CD4-positive, alpha-beta memory T cell (primary cell): ENCODE data around the gene CMTM7. TPM values are rescaled to one million over a fixed set of nuclear protein-coding genes. Genes with fewer than 3 reads are reported as not detected.
A peak's percentile ranks its signal among the peaks of the same experiment; 100 is the strongest.

Experiments
- CTCF ChIA-PET: fragments of 350-600 bp; sonication (Branson Sonifier 250); formaldehyde crosslinking; loops from one replicate; lab custom pipeline; 2021; ENCODE audit warnings: inconsistent platforms; ENCODE audit not compliant: partially characterized antibody; lab: Charles Lee
- POLR2A ChIA-PET: fragments of 350-600 bp; sonication (Branson Sonifier 250); formaldehyde crosslinking; loops from one replicate; lab custom pipeline; 2021; ENCODE audit not compliant: partially characterized antibody; lab: Charles Lee
- DNase-seq, 5 donors: peaks; one replicate each; pipeline versions ENCODE4 v3.0.0 to v3.0.0-alpha.2; 2020 to 2022; ENCODE audit warnings: mixed read lengths in 1 of 5
- H3K27ac ChIP-seq: one replicate; pipeline ENCODE4 v1.7.0; 2013; ENCODE audit warnings: low read depth, low read length
- H3K27me3 ChIP-seq: 2 replicates; pipeline ENCODE4 v1.7.0; 2013; ENCODE audit warnings: mild to moderate bottlenecking, low read length, moderate library complexity; ENCODE audit not compliant: insufficient read depth
- H3K36me3 ChIP-seq: 2 replicates; pipeline ENCODE4 v1.7.0; 2013; ENCODE audit warnings: mild to moderate bottlenecking, low read length, moderate library complexity; ENCODE audit not compliant: insufficient read depth
- H3K4me1 ChIP-seq: 2 replicates; pipeline ENCODE4 v1.7.0; 2013; ENCODE audit warnings: mild to moderate bottlenecking, low read length, moderate library complexity; ENCODE audit not compliant: insufficient read depth
- H3K4me3 ChIP-seq, 2 donors: one replicate each; pipeline ENCODE4 v1.7.0; 2013; ENCODE audit warnings: low read length in 2 of 2, mild to moderate bottlenecking in 1 of 2
- H3K9me3 ChIP-seq, 2 donors: one replicate each; pipeline ENCODE4 v1.7.0; 2013; ENCODE audit warnings: low read length in 2 of 2, control low read depth in 1 of 2; ENCODE audit not compliant: control insufficient read depth in 1 of 2
- H3K27ac Mint-ChIP-seq, 7 donors: one replicate each; pipeline ENCODE4 v1.8.0; 2020 to 2021; ENCODE audit warnings: mixed read lengths in 7 of 7, mild to moderate bottlenecking in 6 of 7, inconsistent platforms in 3 of 7, moderate library complexity in 3 of 7
- H3K27me3 Mint-ChIP-seq, 2 donors: one replicate each; pipeline ENCODE4 v1.8.0; 2020 to 2021; ENCODE audit warnings: mixed read lengths in 2 of 2
- H3K36me3 Mint-ChIP-seq, 2 donors: one replicate each; pipeline ENCODE4 v1.8.0; 2020 to 2021; ENCODE audit warnings: mixed read lengths in 2 of 2, inconsistent platforms in 1 of 2, mild to moderate bottlenecking in 1 of 2
- H3K4me1 Mint-ChIP-seq, 4 donors: one replicate each; pipeline ENCODE4 v1.8.0; 2020 to 2021; ENCODE audit warnings: mixed read lengths in 4 of 4, mild to moderate bottlenecking in 1 of 4
- H3K4me3 Mint-ChIP-seq, 8 donors: one replicate each; pipeline ENCODE4 v1.8.0; 2020 to 2021; ENCODE audit warnings: mixed read lengths in 8 of 8, mild to moderate bottlenecking in 7 of 8, moderate library complexity in 6 of 8, inconsistent platforms in 3 of 8
- H3K9me3 Mint-ChIP-seq, 8 donors: one replicate each; pipeline ENCODE4 v1.8.0; 2020 to 2021; ENCODE audit warnings: mixed read lengths in 8 of 8, mild to moderate bottlenecking in 5 of 8, inconsistent platforms in 3 of 8, moderate library complexity in 1 of 8
- intact Hi-C: fragments of 100-400 bp; cut with micrococcal nuclease; formaldehyde crosslinking; loops from one replicate; pipeline ENCODE4 v1.15.1; 2023
- polyA plus RNA-seq, 2 donors: library from polyadenylated mRNA; unstranded; fragments of 300-500 nt; fragmentation: Illumina TruSeq; gene quantifications; one replicate each; pipeline ENCODE4 v1.2.3, GENCODE V29; 2021
- total RNA-seq, 2 experiments: library from RNA; stranded (reverse); gene quantifications; one replicate each; pipeline ENCODE4 v1.2.3, GENCODE V29; 2021

Gene CMTM7
- total and polyA plus RNA-seq, 4 experiments from 2014 or later: 44.2 to 137 (median 65.7) TPM

- CTCF ChIA-PET: interaction anchor here (1.0 to 3.8 kb wide), 14 partner anchors 10 to 137 kb away, joined by 3 to 37 read pairs (median 6); no protein-coding TSS in a partner anchor
- Mint-ChIP-seq H3K4me3 (peak overlapping the region; percentile 24 to 91 (median 72)), H3K4me1 (peaks cover 69 to 98% (median 84%) of the 10 kb centered on the region in 4 donors), H3K36me3 (no peaks in the 10 kb centered on the region), H3K9me3 (no peaks in the 10 kb centered on the region), H3K27me3 (no peaks in the 10 kb centered on the region), H3K27ac (peak overlapping the region; percentile 90 to 97 (median 93))
- Histone ChIP-seq H3K4me1 (peaks cover 96% of the 10 kb centered on the region), H3K36me3 (no peaks in the 10 kb centered on the region), H3K27me3 (no peaks in the 10 kb centered on the region), H3K4me3 (peak overlapping the region in 1 of 2 donors; percentile 18), H3K27ac (peak overlapping the region; percentile 50), H3K9me3 (no peaks in the 10 kb centered on the region)
- no peak for DNase-seq
- intact Hi-C loops: loop anchor here (1.0 to 5.0 kb wide), 2 partner anchors 10 to 32 kb away; partner anchors contain the start of gene CMTM7
- POLR2A ChIA-PET: interaction anchor here (1.2 to 20.1 kb wide), 8 partner anchors 8 to 50 kb away, joined by 3 to 415 read pairs (median 32); partner anchors contain the start of gene CMTM7
Observed at GRCh38 chr3:32424581-32425250, 33.1 kb downstream of the CMTM7 start.

DNA sequence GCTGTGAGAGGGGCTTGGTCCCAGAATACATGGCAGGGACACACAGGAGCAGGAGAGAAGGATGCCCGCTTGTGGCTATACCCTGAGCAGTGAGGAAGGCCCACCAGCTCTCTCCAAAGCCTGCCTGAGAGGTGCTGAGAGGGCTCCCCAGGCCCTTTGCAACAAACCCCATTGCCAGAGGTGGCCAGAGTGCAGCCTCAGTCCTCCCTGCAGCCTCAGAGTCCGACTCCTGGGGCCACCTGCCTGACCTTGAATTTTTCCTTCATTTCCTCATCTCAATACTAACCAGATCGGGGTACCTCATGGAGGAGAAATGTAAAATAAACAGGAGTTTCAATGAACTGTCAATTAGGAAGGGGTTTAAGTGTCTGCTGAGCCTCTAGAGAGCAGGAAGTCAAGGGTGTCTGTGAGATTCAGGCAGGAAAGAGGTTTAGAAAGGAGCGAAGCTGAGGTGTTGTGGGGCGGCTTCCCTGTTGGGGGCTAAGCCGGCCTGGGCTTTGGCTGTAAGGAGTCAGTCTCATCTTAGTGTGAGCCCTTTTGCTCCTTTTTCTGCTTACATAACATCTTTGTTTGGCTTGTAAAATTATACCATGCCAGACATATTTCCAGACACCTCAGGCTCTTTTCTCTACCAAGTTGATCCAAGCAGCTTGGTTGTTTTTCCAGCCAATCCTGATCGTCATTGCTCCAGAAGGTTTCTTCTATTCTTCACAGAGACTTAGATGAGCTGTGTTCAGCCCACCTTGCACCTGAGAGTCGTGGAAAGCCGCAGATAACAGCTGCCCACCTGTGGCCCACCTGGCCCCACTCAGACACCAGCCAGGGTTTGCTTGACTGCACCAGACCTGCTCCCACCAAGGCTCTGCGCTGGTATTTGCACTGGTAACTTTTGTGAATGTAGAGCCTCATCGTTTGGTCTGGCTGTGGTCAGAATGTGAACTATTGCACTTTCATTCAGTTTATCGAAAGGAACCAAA, 36.7 kb downstream of the CMTM7 start:
- Histone ChIP-seq H3K9me3 (no peaks in the 10 kb centered on the region), H3K27me3 (no peaks in the 10 kb centered on the region), H3K36me3 (no peaks in the 10 kb centered on the region), H3K4me1 (peaks cover 96% of the 10 kb centered on the region), H3K27ac (peak overlapping the region; percentile 64), H3K4me3 (peak overlapping the region; percentile 4 to 21)
- peak; percentile 49 to 68 (median 53) for DNase-seq
- ChIA-PET CTCF (interaction anchor here (0.7 to 4.9 kb wide), 12 partner anchors 11 to 133 kb away, joined by 3 to 32 read pairs (median 3); no protein-coding TSS in a partner anchor), POLR2A (interaction anchor here (0.6 to 20.1 kb wide), 18 partner anchors 9 to 588 kb away, joined by 3 to 415 read pairs (median 5); partner anchors contain the start of gene CMTM7)
- H3K36me3 Mint-ChIP-seq: no peaks in the 10 kb centered on the region
- peak overlapping the region; percentile 59 to 88 (median 78) for H3K4me3 Mint-ChIP-seq
- H3K27ac Mint-ChIP-seq: peak overlapping the region; percentile 90 to 98 (median 97)
- intact Hi-C loops: loop anchor here (1.0 to 5.0 kb wide), 4 partner anchors 9 to 36 kb away; partner anchors contain the start of gene CMTM7
- no peaks in the 10 kb centered on the region for H3K9me3 Mint-ChIP-seq
- peaks cover 69 to 98% (median 85%) of the 10 kb centered on the region in 4 donors for H3K4me1 Mint-ChIP-seq
- no peaks in the 10 kb centered on the region for H3K27me3 Mint-ChIP-seq

DNA sequence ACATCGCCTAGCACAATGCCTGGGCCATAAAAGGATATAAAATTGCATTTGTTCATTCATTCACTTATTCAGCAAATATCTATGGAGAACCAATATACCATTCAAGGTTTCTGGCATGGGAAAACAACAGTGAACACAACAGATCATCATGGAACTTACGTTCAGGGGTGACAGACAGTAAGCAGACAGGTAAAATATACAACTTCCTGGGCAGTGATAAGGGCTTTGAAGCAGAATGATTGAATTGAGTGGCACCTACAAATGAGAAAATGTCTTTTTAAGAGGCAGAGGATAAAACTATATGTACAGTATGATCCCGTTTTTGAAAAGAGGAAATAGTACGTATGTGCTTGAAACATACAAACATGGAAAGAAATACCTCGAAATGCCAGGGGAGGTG, 39.2 kb downstream of the CMTM7 start:
- DNase-seq: peak in 3 of 5 donors; percentile 18 to 44 (median 26)
- ChIA-PET POLR2A (interaction anchor here (3.4 to 20.1 kb wide), 3 partner anchors 8 to 24 kb away, joined by 34 to 415 read pairs (median 68); no protein-coding TSS in a partner anchor), CTCF (no interaction called here)
- H3K4me3 Mint-ChIP-seq: peak overlapping the region in 6 of 8 donors; percentile 21 to 89 (median 43)
- no peaks in the 10 kb centered on the region for H3K36me3 Mint-ChIP-seq
- Histone ChIP-seq H3K27ac (peak overlapping the region; percentile 74), H3K4me3 (no peak overlapping the region), H3K36me3 (no peaks in the 10 kb centered on the region), H3K9me3 (no peaks in the 10 kb centered on the region), H3K4me1 (peaks cover 94% of the 10 kb centered on the region), H3K27me3 (no peaks in the 10 kb centered on the region)
- H3K27ac Mint-ChIP-seq: peak overlapping the region; percentile 90 to 99 (median 98)
- H3K27me3 Mint-ChIP-seq: no peaks in the 10 kb centered on the region
- H3K9me3 Mint-ChIP-seq: no peaks in the 10 kb centered on the region
- peaks cover 60 to 89% (median 77%) of the 10 kb centered on the region in 4 donors for H3K4me1 Mint-ChIP-seq
- intact Hi-C loops: no loop called here

DNA sequence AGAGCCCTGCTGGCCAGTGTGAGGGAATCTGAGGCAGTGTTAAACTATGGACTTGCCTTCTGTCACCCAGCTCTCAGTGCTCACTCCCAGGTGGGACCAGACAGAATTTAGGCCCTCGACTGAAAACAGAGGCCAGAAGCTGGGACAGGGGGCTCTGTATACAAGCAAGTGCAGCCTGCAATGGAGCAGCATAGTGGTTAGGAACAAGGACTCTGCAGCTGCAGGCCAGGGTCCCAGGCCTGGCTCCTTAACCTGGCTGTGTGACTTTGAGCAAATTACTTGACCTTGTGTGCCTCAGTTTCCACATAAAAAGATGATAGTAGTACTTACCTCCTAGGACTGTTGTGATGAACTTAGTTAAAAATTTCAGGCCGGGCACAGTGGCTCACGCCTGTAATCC, 39.8 kb downstream of the CMTM7 start:
- Mint-ChIP-seq H3K36me3 (peaks cover 0 to 3% of the 10 kb centered on the region in 2 donors), H3K4me1 (peaks cover 64 to 92% (median 79%) of the 10 kb centered on the region in 4 donors), H3K9me3 (no peaks in the 10 kb centered on the region), H3K27me3 (no peaks in the 10 kb centered on the region), H3K27ac (peak overlapping the region; percentile 90 to 99 (median 98)), H3K4me3 (peak overlapping the region in 5 of 8 donors; percentile 4 to 89 (median 53))
- Histone ChIP-seq H3K36me3 (no peaks in the 10 kb centered on the region), H3K4me1 (peaks cover 95% of the 10 kb centered on the region), H3K4me3 (no peak overlapping the region), H3K9me3 (no peaks in the 10 kb centered on the region), H3K27me3 (no peaks in the 10 kb centered on the region), H3K27ac (peak overlapping the region; percentile 74)
- POLR2A ChIA-PET: interaction anchor here (3.4 to 20.1 kb wide), 3 partner anchors 9 to 23 kb away, joined by 34 to 415 read pairs (median 68); no protein-coding TSS in a partner anchor
- DNase-seq: peak in 1 of 5 donors; percentile 39
- CTCF ChIA-PET: interaction anchor here (0.5 to 5.5 kb wide), 5 partner anchors 12 to 36 kb away, joined by 3 to 27 read pairs (median 6); no protein-coding TSS in a partner anchor
- intact Hi-C loops: no loop called here

GRCh38 chr3:32432045-32432710, 40.5 kb downstream of the CMTM7 start:
- peaks cover 62 to 92% (median 79%) of the 10 kb centered on the region in 4 donors for H3K4me1 Mint-ChIP-seq
- Histone ChIP-seq H3K27me3 (no peaks in the 10 kb centered on the region), H3K4me3 (peak overlapping the region in 1 of 2 donors; percentile 23), H3K27ac (peak overlapping the region; percentile 74), H3K9me3 (no peaks in the 10 kb centered on the region), H3K4me1 (peaks cover 95% of the 10 kb centered on the region), H3K36me3 (no peaks in the 10 kb centered on the region)
- POLR2A ChIA-PET: interaction anchor here (1.0 to 20.1 kb wide), 13 partner anchors 10 to 40 kb away, joined by 3 to 415 read pairs (median 7); partner anchors contain the start of gene CMTM7
- peak overlapping the region; percentile 90 to 99 (median 98) for H3K27ac Mint-ChIP-seq
- CTCF ChIA-PET: interaction anchor here (0.5 to 5.5 kb wide), 14 partner anchors 9 to 57 kb away, joined by 3 to 27 read pairs (median 4); no protein-coding TSS in a partner anchor
- H3K27me3 Mint-ChIP-seq: no peaks in the 10 kb centered on the region
- no peaks in the 10 kb centered on the region for H3K9me3 Mint-ChIP-seq
- intact Hi-C loops: loop anchor here (2.0 kb wide), 1 partner anchor 17 kb away; no protein-coding TSS in a partner anchor
- peaks cover 0 to 3% of the 10 kb centered on the region in 2 donors for H3K36me3 Mint-ChIP-seq
- peak overlapping the region; percentile 67 to 89 (median 82) for H3K4me3 Mint-ChIP-seq
- DNase-seq: peak in 2 of 5 donors; percentile 20 to 22
